Activated CD4-positive, alpha-beta T cell treated with anti-CD3 and anti-CD28 coated beads, Interleukin-2, Interleukin-6, amounts not matched to agents 100 ng/mL and 50 ng/mL, durations not matched to agents 16 hours and 8 hours (primary cell): ENCODE results near the gene CNTFR.

ENCODE experiments used
- DNase-seq: peaks from one replicate; pipeline ENCODE4 v3.0.0-alpha.2; 2020

CNTFR gene

DNA sequence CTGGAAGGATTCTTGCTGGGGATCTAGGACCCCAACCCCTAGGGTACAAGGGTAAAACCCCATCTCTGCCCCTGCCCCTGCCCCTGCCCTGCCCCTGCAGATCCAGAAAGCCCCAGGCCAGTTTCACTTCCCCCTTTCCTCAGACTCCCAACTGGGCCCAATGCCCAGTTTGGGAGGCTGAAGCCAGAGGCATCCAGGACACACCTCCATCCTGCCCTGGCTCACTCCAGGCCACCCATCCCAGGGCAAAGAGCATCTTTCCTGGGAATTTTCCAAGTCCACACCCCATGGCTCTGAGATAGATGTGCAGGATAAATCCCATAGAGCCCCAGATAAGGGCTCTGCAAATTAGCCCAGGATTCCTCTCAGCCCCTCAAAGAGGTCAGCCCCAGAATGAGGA, 17.4 kb downstream of the CNTFR start:
- DNase-seq = no peak

DNA sequence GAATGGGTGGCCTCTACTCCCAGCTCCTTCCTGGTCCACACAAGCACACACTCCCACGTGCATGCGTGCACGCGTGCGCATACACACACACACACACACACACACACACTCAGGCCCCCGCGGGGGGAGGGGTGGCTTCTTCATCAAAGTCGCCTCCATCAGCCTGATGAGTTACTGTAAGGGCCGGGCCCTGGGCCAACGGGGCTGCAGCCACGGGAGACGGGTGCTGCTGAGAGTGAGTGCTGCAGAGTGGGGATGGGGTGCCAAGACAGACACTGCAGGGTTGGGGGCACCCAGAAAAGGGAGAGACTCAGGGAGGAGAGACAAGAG, 18.1 kb downstream of the CNTFR start:
- DNase-seq = no peak

DNA sequence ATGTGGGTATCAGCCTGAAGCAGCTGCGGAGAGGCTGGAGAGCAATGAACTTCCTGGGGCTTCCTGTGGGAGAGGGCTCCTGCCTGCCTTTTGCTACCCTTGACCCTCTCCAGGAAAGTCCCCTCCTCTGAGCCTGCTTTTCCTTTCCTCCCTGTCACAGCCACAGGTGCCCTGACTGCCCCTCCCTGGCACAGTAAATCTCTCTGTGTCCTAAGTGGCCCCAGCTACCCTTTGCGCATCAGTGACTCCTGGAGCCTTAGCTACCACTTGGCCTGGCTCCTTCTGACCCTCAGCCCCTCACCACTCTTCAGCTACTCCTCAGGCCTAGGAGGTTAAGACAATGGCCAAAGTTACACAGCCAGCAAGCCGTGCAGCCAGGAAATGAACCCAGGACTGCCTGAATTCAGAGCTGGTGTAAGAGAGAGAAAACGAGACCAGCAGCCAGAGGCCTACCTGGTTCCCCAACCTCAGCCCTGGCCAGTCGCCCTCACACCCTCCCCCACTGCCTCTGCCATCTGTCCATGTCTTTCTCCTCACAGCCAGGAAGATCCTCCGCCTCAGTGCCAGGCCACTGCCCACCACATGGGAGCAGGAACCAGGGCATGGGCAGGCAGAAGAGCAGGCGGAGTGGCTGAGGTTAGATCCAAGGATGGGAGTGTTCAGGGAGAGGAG, 18.6 kb downstream of the CNTFR start:
- DNase-seq = no peak

DNA sequence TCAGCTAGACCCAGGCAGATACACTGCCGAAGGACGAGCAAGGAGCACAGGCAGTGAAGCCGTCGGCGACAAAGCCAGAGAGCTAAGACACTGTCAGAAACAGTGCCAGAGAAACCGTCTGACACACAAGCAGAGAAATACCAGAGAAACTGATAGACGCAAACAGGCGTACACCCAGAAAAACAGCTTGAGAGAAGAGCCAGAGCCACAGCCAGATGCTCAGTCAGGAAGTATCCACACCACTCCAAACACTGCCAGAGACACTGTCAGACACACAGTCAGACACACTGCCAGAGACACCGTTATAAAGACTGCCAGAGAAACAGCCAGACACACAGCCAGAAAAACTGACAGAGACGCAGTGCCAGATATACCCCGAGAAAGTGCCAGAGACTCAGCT, 19.1 kb downstream of the CNTFR start:
- DNase-seq = no peak

DNA sequence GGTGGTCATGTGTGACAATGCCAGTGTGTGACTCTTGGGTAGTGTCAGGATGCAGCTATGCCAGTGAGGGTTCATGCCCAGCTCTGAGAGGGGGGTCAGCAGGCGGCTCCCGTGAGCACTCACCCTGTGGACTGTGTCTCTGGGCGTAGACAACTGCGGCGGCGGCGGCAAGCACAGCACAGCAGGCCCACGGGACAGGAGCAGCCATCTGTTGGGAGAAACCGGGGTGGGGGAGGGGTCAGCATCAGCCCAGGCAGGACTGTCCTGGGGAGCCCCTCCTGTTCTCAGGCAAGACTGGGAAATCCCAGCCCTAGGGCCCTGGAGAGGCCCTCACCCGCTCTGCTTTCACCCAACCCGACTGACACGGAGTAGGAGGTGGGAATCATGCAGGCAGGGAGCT, 20.8 kb downstream of the CNTFR start:
- no peak for DNase-seq

DNA sequence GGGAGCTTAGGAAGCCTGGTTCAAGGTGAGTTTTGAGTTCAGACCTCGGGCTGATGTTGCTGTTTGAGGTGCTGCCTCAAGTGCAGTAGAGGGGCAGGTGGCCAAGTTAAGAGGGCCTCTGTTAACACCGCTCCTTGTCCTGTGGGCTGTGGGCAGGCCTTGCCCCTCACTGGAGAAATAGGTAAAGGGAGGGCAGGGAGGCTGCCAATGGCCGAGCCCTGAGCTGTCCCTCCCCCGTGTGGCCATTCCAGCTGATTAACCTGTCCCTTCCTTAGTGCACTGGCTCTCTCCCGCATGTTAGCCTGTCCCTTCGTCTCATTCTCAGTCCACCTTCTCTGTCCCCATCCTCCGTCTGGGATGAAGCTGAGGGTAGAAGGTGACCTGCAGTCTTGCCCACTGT, 21.4 kb downstream of the CNTFR start:
- no peak for DNase-seq

DNA sequence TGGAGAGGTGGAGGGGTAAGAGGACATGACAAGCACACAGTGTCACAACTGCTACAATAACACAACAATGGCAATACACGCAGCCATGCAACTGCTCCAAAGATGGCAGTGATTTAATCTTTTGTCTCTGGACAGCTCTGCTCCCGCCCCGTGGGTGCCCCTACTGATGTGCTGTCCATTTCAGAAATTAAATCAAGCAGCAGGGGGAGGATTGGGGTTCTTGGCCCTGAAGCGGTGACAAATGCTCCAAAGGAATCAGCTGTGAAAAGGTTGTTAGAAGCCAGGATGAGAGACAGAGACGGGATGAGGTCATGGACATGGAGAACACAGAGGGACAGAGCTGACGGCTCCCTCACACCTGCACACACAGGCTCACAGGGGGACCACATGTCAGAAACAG, 22.6 kb downstream of the CNTFR start:
- no peak for DNase-seq

DNA sequence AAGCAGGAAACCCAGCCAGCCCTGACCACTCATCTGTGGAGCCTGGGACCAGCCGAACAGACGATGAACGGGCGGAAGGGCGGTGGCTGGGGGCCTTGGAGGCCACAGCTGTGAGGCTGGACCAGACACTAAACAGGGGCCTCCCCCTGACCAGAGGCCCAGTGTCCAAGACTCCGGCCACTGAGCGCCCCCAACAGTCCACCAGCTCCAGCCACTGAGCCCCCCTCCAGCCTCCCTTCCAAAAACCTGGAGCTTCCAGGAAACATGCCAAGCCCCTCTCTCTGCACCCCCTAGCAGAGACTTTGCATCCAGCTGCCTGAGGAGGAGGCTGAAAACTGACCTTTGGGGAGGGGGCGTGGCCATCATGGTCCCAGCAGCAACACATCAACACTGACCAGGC, 23.2 kb downstream of the CNTFR start:
- no peak for DNase-seq

DNA sequence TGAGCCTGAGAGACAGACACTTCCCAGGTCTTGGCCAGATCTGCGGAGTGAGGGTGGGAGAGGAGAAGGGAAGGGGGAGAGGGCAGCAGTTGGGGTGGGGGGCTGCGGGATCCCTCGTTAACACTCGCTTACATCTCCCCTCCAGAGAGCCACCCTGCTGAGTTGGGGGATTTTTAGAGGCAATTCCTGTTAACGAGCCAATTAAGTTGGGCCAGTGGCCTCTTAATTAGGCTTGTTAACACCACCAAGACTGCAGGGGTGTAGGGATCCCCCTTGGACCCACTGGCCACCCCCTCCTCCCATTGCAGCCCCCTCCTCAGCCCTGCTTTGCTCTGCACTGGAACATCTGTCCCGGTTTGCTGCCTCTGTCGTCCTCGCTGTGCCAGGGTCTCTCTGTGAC, 23.7 kb downstream of the CNTFR start:
- DNase-seq = no peak

DNA sequence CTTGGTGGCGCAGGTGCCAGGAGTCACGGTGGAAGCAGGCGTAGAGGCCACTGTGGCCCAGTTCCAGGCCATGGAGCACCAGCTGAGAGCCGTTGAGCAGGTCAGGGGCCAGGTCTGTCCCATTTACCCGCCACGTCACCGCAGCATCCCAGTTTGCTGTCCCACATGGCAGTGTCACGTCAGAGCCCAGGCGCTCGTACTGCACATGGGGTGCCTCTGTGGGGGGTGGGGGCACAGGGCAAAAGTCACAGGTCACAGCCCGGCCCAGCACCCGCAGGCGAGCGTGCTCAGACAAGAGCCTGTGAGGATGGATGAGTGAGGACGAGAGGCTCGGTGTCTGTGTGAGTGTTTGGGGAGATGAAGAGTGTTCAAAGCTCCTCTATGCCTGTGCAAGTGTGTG, 24.9 kb downstream of the CNTFR start:
- no peak for DNase-seq

DNA sequence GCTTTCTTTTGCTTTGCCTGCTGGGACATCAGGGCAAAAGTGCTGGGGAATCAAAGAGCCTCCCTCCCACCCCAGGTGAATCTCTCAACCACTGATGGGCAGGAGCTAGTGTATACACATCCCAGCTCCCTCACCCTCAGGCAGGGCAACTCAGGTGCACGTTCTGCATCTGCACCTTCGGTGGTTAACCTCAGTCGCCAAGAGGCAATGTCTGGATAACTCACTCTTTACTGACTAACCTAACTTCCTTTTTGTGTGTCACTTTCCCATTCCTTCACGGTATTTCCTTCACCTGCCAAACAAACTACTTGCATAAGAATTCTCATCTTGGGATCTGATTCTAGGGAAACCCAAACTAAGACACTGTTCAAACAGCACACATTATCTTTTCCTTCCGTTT, 26.3 kb downstream of the CNTFR start:
- DNase-seq = no peak

DNA sequence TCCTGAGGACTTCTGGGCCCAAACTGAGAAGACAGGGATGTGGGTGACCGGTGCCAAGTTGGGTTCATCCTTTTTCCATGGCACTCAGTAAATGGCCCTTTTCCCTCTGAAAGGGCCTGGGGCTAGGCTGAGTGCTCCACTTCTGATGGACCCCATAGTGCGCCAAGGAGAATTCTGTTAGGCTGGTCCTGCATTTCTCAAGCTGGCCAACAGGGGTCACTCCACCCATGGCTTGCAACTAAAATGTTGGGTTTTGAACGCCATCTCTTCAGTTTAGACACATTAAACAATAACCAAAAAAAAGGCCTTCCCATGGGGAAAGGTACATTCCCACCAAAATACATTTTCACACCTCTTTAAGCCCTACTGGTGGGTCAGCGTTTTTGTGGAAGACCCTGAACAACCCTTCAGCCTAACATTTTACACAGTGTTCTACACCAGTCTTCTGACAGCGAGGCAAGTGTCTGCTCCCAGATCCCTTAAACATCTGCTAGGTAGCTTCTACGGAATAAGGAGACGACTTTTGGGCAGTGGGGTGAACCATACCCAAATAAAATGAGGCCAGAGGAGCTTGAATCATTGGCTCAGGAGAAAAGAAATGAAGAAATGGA, 27.3 kb downstream of the CNTFR start:
- peak; percentile 46 for DNase-seq

DNA sequence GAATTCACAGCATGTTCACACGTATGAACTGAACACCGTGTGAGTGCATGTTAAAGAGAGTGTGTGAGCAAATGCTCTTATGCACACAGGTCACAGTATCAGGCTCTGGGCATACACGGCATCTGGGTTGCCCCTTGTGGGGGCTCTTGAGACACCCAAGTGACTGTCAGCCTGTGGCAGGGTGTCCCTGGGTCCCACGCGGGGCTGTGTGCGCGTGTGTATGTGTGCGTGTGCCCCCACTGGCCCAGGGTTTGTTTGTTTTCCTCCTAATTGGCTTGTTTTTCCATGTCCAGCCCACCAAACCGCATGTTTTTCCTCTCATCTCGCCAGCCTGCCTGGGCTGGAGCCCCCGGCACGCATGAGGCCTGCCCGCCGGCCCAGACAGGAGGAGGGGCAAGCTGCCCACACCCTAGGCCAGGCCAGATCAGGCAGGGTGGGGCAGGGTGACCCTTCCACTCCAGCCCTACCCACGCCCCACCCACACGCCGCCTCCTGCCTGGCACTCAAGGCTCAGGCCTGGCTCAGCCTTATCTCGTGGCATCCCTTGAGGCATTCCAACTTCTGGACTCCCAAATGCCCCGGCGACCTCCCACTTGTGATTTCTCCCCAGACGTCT, 28.8 kb downstream of the CNTFR start:
- no peak for DNase-seq

DNA sequence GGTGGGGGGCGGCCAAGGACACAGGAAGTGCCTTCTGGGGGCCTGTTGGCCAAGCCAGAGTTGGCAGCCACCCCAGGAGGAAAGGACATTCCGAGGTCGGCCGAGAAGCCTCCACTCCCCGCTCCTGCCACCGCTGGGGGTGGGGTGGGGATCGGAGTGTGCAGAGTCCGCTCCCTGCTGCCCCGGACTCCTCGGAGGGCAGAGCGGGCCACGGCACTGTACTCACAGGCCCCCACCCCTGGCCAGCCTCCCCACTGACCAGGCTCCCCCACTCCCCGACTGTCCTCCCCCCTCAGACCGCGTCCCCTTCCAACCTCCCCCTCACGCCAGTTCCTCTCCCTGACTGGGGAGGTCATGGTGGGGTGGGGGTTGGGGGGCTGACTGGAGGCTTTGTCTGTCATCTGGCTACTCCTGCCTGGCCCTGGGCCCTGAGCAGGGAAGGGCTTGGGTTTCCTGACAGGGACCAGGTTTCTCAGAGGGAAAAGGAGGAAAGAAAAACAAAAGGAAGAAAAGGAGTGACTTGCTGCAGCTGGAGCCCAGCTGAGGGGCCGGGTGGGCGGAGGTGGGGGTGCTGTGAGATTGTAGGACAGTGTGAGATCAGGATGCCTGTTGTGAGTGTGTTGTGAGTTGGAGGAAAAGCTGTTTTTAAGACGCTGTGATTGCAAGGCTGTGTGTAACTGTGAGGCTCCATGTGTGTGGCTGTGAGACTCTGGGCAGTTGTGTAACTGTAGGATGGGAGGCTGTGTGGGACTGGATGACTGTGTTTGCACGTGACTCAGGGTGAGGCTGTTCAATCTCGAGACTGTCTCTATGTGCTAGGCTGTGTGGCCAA, 29.7 kb downstream of the CNTFR start:
- DNase-seq = no peak

DNA sequence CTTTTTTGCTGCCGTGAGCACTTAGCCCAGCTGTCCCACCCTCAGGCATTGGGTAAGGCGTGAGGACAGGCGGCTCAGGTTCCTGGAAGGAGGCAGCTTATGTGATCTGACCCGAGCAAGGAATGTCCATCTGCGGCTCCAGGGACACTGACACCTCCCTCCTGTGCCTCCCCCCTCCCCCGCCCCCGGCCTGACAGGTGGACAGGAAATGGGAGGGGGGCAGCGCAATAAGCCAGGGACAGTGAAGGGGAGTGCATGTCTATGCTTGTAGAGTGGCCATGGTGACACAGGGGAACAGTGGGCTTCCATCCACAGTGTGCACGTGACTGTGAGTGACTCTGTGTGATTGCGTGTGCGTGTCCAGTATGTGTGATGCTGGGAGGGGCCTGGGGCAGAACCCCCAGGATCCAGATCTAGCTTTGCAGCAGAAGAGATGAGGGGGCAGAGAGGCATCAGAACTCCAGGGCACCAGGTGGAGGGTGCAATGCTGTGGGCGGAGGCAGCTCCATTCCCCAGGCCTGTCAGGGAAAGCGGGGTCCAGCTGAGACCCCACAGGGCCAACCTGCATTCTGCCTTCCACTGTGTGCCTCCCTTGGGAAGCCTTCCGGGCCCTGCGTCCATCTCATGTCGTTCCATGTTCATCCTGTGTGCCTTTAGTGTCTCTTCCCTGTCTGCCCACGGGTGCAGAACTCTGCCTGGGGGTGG, 30.5 kb downstream of the CNTFR start:
- DNase-seq = no peak

DNA sequence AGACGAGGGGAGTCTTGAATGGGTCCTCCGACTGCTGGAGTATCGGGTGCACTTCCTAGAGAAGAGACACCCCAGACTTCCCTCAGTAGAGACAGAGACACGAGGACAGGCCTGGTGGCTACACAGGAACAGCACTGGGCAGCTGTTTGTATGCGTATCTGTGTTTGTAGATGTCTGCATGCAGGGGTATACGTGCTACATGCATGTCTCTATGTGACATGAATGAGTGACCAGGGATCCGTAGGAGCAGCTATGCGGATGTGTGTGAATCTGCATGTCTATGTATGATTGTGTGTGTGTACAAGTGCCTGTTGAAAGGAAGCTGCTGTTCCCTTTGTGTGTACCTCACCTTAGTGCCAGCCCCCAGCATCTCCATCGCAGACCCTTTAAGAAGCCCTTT, 31.2 kb downstream of the CNTFR start:
- DNase-seq = no peak

DNA sequence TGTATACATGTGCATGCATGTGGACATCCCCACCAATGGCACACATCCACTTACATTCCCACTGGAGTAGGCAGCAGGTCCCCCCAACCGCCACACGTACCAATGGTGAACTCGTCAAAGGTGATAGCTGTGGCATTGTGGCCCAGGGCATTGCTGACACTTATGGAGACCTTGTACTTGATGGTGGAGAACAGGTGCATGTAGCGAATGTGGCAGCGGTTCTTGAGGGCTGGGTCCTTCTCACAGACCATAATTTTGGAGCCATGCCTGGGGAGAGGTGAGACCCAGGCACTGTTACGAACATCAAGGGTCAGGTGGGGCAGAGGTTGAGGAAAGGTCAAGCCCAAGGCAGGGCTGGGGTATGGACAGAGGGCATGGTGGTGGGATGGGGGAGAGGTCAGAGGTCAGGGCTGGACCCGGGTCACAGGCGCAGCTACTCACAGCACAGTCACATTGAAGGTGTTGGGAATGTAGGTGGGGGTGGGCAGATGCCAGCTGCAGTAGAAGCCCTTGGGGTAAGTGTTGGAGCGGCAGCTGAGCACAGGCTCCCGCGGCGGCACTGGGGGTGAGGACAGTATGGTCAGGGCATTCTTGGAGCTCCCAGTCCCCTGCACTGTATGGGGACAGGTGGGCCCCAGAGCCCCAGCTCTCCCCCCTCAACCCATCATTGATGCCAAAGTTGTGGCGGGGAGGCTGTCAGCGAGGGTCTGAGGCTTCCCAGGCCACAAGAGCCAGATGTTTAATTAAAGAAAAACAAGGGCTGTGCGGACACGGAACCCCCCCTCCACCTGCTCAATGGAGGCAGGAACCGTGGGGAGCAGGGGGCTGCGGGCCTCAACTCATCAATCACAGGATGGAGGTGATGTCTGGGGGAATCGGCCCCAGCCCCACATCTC, 31.9 kb downstream of the CNTFR start:
- DNase-seq = no peak

DNA sequence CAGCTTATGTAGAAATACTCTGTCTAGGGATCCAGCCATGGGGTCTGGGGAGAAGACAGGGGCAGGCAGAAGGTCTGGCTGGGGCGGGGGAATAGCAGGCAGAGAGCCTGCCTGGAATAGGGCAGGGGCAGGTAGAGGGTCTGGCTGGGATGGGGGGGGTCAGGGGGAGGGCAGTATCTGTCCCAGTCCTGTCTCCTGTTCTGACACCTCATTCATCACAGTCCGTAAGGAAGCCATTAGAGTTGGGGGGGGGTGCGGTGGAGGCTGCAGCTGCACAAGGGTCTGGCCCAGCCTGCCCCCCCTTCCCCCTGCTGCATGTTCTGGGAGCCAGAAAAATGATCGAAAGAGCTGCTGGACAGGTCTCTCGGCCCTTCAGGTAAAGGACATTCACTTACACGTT, 32.6 kb downstream of the CNTFR start:
- DNase-seq = no peak

DNA sequence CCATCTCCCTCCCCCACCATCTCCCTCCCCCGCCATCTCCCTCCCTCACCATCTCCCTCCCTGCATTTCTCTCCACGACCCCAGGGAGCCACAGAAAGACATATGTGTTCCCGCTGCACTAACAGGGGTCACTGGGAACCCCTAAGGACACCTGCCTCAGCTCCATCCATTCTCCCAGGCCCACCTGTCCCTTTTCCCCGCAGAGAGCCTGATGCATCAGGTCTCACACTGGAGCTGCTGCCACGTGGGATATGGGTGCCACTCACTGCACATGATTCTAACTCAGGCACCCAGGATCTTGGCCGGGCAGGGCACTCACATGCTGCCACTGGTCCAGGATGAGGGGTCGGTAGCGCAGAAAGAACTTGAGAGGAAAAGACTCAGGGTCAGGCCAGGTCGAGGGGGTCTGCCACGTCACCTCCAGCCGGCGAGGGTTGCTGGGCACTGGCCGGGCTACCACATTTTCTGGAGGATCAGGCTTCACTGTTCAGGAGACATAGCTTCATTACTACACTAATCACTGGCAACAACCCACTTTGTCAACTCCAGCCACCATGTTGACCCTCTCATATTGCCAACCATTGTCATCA, 33.5 kb downstream of the CNTFR start:
- DNase-seq = no peak

DNA sequence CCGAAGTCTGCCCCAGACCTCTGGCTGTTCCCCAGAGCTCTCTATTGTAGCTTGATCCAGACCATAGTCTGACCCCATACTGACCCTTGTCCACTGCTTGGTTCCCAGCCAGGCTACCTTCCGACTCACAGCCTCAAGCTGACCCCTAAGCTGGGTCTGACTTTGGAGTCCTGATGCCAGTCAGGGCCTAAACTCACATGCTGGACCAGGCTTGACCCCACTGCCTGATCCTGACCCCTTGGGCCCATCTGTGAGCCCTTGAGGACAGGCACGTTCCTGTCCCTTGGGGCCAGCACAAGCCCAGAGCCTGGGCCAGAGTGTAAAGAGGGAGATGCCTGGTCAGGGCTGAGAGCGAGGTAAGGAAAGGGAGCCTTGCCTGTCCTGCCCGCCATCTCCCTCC, 34.0 kb downstream of the CNTFR start:
- no peak for DNase-seq

DNA sequence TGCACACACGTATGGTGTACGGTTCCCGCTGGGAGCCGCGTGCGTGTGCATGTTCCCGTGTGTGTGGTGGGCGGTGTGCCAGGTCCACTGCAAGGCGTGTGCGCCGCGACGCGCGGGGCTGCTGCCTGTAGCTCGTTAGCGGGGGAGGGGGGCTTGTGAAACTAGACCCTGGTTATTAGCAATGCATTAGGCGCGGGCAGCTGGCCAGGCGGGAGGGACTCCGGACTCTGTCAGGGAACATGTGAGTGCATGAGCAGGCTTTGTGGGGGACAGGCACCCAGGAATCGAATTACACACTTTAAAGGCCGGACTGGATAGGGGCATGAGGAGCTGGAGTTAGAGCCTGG, 34.5 kb downstream of the CNTFR start:
- DNase-seq = no peak
